GM12864 (cell line): Measurements from ENCODE around the gene TCTN1.
A peak's percentile ranks its signal among the peaks of the same experiment; 100 is the strongest.
"Not testable (repeated sequence)": the region's sequence is repeated elsewhere in the genome, so short reads cannot be mapped to it uniquely, and the experiment has no call there.

ENCODE experiments used
- DNase-seq: peaks from one replicate; pipeline ENCODE4 v3.0.0-alpha.2; 2011; ENCODE audit warnings: low read depth
- H3K4me3 ChIP-seq: 2 replicates; pipeline ENCODE4 v1.5.1; 2011; ENCODE audit warnings: mild to moderate bottlenecking, low read depth, low read length, control low read depth
- TF ChIP-seq, protein P1 (sequence below): IDR thresholded peaks from 2 replicates; pipeline ENCODE4 v1.5.1; 2011; ENCODE audit warnings: low read depth, mild to moderate bottlenecking, moderate library complexity, low read length, control low read depth, inconsistent platforms; ENCODE audit errors: missing control alignments

Gene TCTN1

DNA sequence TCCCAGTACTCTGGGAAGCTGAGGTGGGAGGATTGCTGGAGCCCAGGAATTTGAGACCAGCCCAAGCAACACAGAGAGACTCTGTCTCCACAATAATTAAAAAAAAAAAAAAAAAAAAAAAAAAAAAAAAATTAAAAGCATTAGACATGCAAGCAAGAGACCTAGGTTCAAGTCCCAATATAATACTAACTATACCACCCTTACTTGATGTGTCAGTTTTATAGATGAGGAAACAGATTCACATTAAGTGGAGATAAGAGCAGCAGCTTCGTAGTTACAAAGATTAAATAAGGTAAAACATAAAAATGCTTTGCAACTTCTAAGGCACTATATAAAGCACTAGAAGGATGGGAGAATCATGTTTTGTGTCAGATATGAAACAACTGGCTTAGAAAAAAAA, 39.9 kb upstream of the TCTN1 start:
- H3K4me3 ChIP-seq, result no peak overlapping the region
- TF ChIP-seq, protein P1, sequence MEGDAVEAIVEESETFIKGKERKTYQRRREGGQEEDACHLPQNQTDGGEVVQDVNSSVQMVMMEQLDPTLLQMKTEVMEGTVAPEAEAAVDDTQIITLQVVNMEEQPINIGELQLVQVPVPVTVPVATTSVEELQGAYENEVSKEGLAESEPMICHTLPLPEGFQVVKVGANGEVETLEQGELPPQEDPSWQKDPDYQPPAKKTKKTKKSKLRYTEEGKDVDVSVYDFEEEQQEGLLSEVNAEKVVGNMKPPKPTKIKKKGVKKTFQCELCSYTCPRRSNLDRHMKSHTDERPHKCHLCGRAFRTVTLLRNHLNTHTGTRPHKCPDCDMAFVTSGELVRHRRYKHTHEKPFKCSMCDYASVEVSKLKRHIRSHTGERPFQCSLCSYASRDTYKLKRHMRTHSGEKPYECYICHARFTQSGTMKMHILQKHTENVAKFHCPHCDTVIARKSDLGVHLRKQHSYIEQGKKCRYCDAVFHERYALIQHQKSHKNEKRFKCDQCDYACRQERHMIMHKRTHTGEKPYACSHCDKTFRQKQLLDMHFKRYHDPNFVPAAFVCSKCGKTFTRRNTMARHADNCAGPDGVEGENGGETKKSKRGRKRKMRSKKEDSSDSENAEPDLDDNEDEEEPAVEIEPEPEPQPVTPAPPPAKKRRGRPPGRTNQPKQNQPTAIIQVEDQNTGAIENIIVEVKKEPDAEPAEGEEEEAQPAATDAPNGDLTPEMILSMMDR, result no peak
- no peak for DNase-seq

DNA sequence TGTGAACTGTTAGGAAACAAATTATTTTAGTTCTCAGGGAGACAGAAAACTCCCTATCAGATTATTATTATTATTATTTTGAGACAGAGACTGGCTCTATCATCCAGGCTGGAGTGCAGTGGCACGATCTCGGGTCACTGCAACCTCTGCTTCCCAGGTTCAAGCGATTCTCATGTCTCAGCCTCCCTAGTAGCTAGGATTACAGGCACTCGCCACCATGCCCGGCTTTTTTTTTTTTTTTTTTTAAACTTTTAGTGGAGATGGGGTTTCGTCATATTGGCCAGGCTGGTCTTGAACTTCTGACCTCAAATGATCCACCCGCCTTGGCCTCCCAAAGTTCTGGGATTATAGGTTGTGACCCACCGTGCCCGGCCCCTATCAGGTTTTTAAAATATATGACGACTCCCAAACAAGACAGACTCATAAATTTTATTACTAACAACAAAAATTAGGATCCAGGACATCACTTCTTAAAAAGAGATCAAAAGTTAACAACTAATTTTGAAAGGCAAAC, 39.2 kb upstream of the TCTN1 start:
- not testable (repeated sequence) for DNase-seq, H3K4me3 ChIP-seq

DNA sequence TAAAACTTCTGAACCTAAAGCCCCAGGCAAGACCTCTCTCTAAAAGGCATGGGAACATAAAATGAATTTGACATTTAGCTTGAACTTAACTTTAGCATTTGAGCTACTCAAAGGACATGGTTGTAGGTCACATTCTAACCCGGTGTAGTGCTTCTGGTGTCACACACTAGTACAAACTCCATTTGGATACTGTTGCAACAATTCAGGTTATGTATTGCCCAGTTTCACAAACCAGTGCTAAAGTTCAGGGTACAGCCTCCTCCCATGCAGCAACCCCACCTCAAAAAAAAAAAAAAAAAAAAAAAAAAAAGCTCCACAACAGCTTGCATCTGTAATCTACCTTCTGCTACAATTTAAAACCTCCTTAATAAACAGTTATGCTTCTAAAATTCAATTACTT, 38.6 kb upstream of the TCTN1 start:
- H3K4me3 ChIP-seq, result no peak overlapping the region
- no peak for DNase-seq
- TF ChIP-seq, protein P1, result no peak

DNA sequence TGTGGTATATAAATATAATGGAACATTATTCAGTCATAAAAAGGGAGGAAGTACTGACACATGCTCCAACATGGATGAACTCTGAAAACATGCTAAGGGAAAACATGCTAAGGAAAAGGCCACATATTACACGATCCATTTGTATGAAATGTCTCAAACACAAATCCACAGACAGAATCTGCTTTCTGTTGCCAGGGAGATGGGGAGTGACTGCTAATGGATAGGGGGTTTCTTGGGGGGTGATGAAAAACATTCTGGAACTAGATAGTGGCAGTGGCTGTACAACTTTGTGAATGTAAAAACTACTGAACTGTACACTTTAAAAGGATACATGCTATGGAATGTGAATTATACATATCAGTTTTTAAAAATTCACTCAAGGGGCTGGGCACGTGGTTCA, 37.4 kb upstream of the TCTN1 start:
- H3K4me3 ChIP-seq, result no peak overlapping the region
- DNase-seq, result no peak
- TF ChIP-seq, protein P1, result no peak

DNA sequence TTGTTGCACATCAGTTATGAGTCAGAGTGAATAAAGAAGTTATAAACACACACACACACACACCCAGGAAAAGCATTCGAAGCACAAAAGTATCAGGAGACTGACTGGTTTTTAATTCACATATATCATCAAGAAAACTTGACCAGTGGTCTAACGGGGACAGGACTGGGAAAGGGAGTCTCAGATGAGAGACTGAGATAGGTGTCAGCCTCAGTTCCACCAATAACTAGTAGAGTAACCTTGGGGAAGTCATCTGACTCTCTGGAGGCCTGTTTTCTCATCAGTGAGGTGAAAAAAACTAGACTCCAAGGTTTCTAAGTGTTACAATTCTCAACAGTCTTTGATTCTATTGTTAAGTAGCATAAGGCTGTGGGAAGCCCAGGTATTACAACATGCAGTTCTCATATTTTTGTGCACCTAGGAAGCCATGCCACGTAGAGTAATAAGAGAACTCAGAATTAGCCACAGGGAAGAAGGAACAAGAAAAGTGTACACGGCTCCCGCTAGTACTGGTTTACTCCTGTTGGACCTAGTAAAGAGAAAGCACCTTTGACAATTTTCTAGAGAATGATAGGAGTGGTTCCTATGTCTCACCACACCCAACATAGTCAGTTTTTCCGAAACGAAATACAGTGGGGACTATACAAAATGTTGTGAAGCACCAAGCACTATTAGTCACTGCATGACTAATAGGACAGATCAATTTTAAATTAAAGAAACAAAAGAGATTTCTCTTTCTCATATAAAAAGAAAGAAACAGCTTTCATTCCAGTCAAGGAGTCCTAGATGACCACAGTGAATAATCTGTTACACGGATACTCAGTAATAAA, 35.9 kb upstream of the TCTN1 start:
- peak; percentile 61 for DNase-seq
- TF ChIP-seq, protein P1, result no peak
- peak overlapping the region; percentile 67; the same call in 1 of the 2 replicates for H3K4me3 ChIP-seq

DNA sequence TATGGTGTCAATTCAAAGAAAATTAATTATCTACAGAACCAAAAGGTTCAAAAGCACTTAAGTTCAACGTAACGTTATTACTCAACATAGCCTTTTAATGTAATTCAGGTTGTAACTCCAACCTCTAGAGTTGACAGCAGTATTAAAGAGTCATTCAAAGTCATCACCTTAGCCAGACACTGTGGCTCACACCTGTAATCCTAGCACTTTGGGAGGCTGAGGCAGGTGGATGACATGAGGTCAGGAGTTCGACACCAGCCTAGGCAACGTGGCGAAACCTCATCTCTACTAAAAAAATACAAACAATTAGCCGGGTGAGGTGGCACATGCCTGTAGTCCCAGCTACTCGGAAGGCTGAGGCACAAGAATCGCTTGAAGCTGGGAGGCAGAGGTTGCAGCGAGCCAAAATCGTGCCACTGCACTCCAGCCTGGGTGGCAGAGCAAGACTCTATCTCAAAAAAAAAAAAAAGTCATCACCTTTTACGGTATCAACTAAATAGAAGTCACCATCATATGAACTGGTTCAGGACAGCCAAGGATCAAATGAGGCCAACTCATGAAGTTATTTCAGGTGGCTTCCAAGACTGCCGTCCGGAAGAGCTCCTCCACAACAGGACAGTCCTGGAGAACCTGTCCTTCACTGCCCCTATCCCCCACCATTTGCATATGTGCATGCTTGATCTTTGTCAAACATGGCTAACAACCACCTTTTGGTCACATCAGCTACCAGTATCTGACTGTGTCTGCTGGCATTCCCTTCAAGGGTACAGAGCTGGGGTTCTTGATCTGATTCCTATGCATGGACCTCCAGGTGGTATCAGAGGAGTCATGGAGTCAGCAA, 35.0 kb upstream of the TCTN1 start:
- no peak for DNase-seq
- H3K4me3 ChIP-seq, result peak overlapping the region; percentile 67

More for the DNA sequence above, 35.0 kb upstream of the TCTN1 start:
- TF ChIP-seq, protein P1, result no peak
